HepG2 (cell line): ENCODE data around the gene C14orf119. TPM values are rescaled to one million over a fixed set of nuclear protein-coding genes. Genes with fewer than 3 reads are reported as not detected.

ENCODE experiments used
- ATAC-seq: fragments of 200-7000 bp; cut with Tn5 transposase; 3 replicates; pipeline ENCODE4 v1.9.1; 2020; ENCODE audit warnings: mild to moderate bottlenecking, moderate library complexity
- BruUV-seq: library from RNA; stranded (reverse); fragments of 400-500 nt; replicated peaks from 2 replicates; lab custom pipeline; 2021; lab: Mats Ljungman, UMichigan
- CTCF ChIA-PET: fragments of 300-600 bp; formaldehyde crosslinking; extraction: SDS; loops from one replicate; lab custom pipeline; 2021; ENCODE audit warnings: low total read pairs, inconsistent platforms, low intra/inter-chr PET ratio; lab: Yijun Ruan, JAX
- POLR2A ChIA-PET: fragments of 350-600 bp; sonication (Branson Sonifier 250); formaldehyde crosslinking; loops from one replicate; lab custom pipeline; 2020; ENCODE audit warnings: antibody characterized with exemption, inconsistent platforms; lab: Yijun Ruan, JAX
- DNase-seq: peaks from one replicate; pipeline ENCODE4 v3.0.0-alpha.2; 2015; ENCODE audit warnings: low spot score
- FAIRE-seq: peaks from 3 replicates; lab custom pipeline; 2011; peaks lifted over from hg19 to GRCh38; lab: Jason Lieb, UNC
- H2AFZ ChIP-seq: one replicate; pipeline ENCODE4 v1.6.1; 2011; ENCODE audit warnings: low read length, inconsistent platforms
- H3K27ac ChIP-seq: fragments of 300-600 bp; 3 replicates; pipeline ENCODE4 v1.8.0; 2011; ENCODE audit warnings: mixed run types, mild to moderate bottlenecking, mixed read lengths, low read length, inconsistent platforms; ENCODE audit not compliant: insufficient read depth; ENCODE audit errors: extremely low read length
- H3K27me3 ChIP-seq, 2 experiments: fragments of 200-600 bp in 1 of 2; 2 replicates in 1 of 2; 3 replicates in 1 of 2; pipeline versions ENCODE4 v1.6.0 to v1.8.0; 2011; ENCODE audit warnings: low read length in 2 of 2, mild to moderate bottlenecking in 2 of 2, moderate library complexity in 2 of 2, inconsistent platforms in 1 of 2; ENCODE audit not compliant: insufficient read depth in 2 of 2, control insufficient read depth in 1 of 2
- H3K36me3 ChIP-seq, 2 experiments: fragments of 200-600 bp in 1 of 2; replicated peaks in 1 of 2; 2 replicates in 1 of 2; 3 replicates in 1 of 2; pipeline versions ENCODE4 v1.5.1 to v1.8.0; 2011; ENCODE audit warnings: low read length in 2 of 2, inconsistent platforms in 1 of 2; ENCODE audit not compliant: insufficient read depth in 2 of 2, control insufficient read depth in 1 of 2
- H3K4me1 ChIP-seq: 2 replicates; pipeline ENCODE4 v1.5.1; 2012; ENCODE audit warnings: low read length, inconsistent platforms; ENCODE audit not compliant: insufficient read depth
- H3K4me2 ChIP-seq: 2 replicates; pipeline ENCODE4 v1.6.0; 2011; ENCODE audit warnings: low read depth, low read length, inconsistent platforms
- H3K4me3 ChIP-seq, 3 experiments: fragments of 200-600 bp in 1 of 3; sonication (generic), shearing (Covaris generic) in 1 of 3; replicated peaks in 1 of 3; 2 replicates each; pipeline ENCODE4 v1.5.1; 2011 to 2016; ENCODE audit warnings: low read length in 3 of 3, inconsistent platforms in 2 of 3, low read depth in 2 of 3, mild to moderate bottlenecking in 2 of 3, control low read depth in 1 of 3, mixed read lengths in 1 of 3; ENCODE audit not compliant: insufficient read depth in 1 of 3
- H3K79me2 ChIP-seq: one replicate; pipeline ENCODE4 v1.6.1; 2011; ENCODE audit warnings: low read length, inconsistent platforms; ENCODE audit not compliant: insufficient read depth
- H3K9ac ChIP-seq: 2 replicates; pipeline ENCODE4 v1.6.0; 2011; ENCODE audit warnings: mild to moderate bottlenecking, low read depth, low read length, inconsistent platforms; ENCODE audit not compliant: insufficient read depth
- H3K9me3 ChIP-seq: 2 replicates; pipeline ENCODE4 v1.5.1; 2012; ENCODE audit warnings: mild to moderate bottlenecking, low read length
- H4K20me1 ChIP-seq: 2 replicates; pipeline ENCODE4 v1.6.0; 2011; ENCODE audit warnings: inconsistent platforms, mild to moderate bottlenecking, low read length, moderate library complexity; ENCODE audit not compliant: insufficient read depth
- HNF1A ChIP-seq, 2 experiments: sonication (generic) in 1 of 2; formaldehyde crosslinking in 1 of 2; IDR thresholded peaks; 2 replicates each; pipeline versions ENCODE4 v1.4.0 to v1.6.1; 2016 to 2020; ENCODE audit warnings: borderline replicate concordance in 1 of 2, low read depth in 1 of 2, mild to moderate bottlenecking in 1 of 2, missing genetic modification reagents in 1 of 2
- ZNF207 ChIP-seq: fragments of 450-650 bp; IDR thresholded peaks from 2 replicates; pipeline ENCODE4 v1.6.1; 2016; ENCODE audit warnings: antibody characterized with exemption, borderline replicate concordance
- WGBS: methylation state at CpG from one replicate; pipeline ENCODE4 v1.1.6; 2017; ENCODE audit warnings: low lambda C conversion rate; 5-methylcytosine and 5-hydroxymethylcytosine counted together
- in situ Hi-C: cut with HindIII; loops from 2 replicates; pipeline ENCODE4 v1.10.0; 2017; ENCODE audit warnings: low pct_unique_long_range_greater_than_20kb; ENCODE audit not compliant: extremely low pct_ligation_motif_present
- intact Hi-C: fragments of 100-400 bp; cut with micrococcal nuclease; formaldehyde crosslinking; loops from one replicate; pipeline ENCODE4 v1.10.0; 2022; ENCODE audit not compliant: unreplicated experiment
- polyA plus RNA-seq, 8 experiments: library from polyadenylated mRNA; depleted of rRNA in 3 of 8; stranded (reverse) in 7 of 8; unstranded in 1 of 8; fragments of >200 nt; fragmentation: Illumina TruSeq in 4 of 8; extraction: Trizol in 4 of 8; gene quantifications; 2 replicates each; pipeline versions ENCODE4 v1.2.1 to v1.2.3, GENCODE V29; 2011 to 2016; ENCODE audit warnings: low read depth in 4 of 8, missing spikeins in 1 of 8, mixed read lengths in 1 of 8; ENCODE audit not compliant: insufficient read depth in 1 of 8
- total RNA-seq, 5 experiments: library from RNA; depleted of rRNA; stranded (reverse); fragments of >200 nt; fragmentation: Illumina TruSeq; extraction: Trizol; gene quantifications; 2 replicates each; pipeline ENCODE4 v1.2.3, GENCODE V29; 2016; ENCODE audit warnings: low read depth in 1 of 5
- TF ChIP-seq, protein P1 (sequence below): sonication (generic); formaldehyde crosslinking; IDR thresholded peaks from 2 replicates; pipeline ENCODE4 v1.8.0; 2023; ENCODE audit warnings: mild to moderate bottlenecking, missing genetic modification reagents

The C14orf119 gene
- total and polyA plus RNA-seq, 2 of the 13 experiments (the other 11 are each of a cell fraction or from before 2014, with no cell fraction given), result 117 to 206 TPM

GRCh38 chr14:23146351-23146910 lies 51.1 kb downstream of the C14orf119 start:
- POLR2A ChIA-PET, result no interaction called here
- Histone ChIP-seq H2AFZ (no peak overlapping the region), H3K27me3 (peaks cover 8 to 35% of the 10 kb centered on the region in 2 experiments; a peak in 4 of 5 replicates), H3K4me1 (no peaks in the 10 kb centered on the region), H3K9me3 (no peaks in the 10 kb centered on the region), H3K4me2 (no peak overlapping the region), H4K20me1 (no peaks in the 10 kb centered on the region), H3K9ac (no peak overlapping the region), H3K36me3 (no peaks in the 10 kb centered on the region), H3K27ac (no peak overlapping the region), H3K79me2 (no peaks in the 10 kb centered on the region), H3K4me3 (no peak overlapping the region)
- TF ChIP-seq HNF1A (IDR thresholded peaks at IDR 0.05; ENCODE audit: low read depth) (no peak), HNF1A (CRISPR knock-in tag; IDR thresholded peaks at IDR 0.05; ENCODE audit: borderline replicate concordance) (no peak)
- no peak for DNase-seq
- no TSS peak for BruUV-seq
- CTCF ChIA-PET, result no interaction called here
- FAIRE-seq, result no peak
- intact Hi-C loops, result no loop called here
- no peak for ATAC-seq
- 6% methylated on average over 2 of the region's 2 CpGs for WGBS
- in situ Hi-C loops, result no loop called here

GRCh38 chr14:23146980-23147379 lies 51.7 kb downstream of the C14orf119 start:
- TF ChIP-seq ZNF207, result 0 out of 2 replicates have a peak, but pooled peaks have one; percentile 45
- TF ChIP-seq, protein P1, sequence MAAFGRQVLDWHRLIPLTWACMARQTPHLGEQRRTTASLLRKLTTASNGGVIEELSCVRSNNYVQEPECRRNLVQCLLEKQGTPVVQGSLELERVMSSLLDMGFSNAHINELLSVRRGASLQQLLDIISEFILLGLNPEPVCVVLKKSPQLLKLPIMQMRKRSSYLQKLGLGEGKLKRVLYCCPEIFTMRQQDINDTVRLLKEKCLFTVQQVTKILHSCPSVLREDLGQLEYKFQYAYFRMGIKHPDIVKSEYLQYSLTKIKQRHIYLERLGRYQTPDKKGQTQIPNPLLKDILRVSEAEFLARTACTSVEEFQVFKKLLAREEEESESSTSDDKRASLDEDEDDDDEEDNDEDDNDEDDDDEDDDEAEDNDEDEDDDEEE (CRISPR knock-in tag), result no peak
- DNase-seq (no peak), FAIRE-seq (no peak), ATAC-seq (no peak)
- no peak overlapping the region for H3K4me2 ChIP-seq
- POLR2A ChIA-PET, result no interaction called here
- no peak overlapping the region for H3K27ac ChIP-seq
- 21% methylated on average over 4 of the region's 4 CpGs for WGBS
- H3K4me3 ChIP-seq, result no peak overlapping the region
- no peaks in the 10 kb centered on the region for H3K36me3 ChIP-seq
- in situ Hi-C loops, result no loop called here
- peaks cover 8 to 35% of the 10 kb centered on the region in 2 experiments; a peak in 4 of 5 replicates for H3K27me3 ChIP-seq
- CTCF ChIA-PET, result no interaction called here
- H3K9me3 ChIP-seq, result no peaks in the 10 kb centered on the region
- no TSS peak for BruUV-seq
- no peak overlapping the region for H2AFZ ChIP-seq
- intact Hi-C loops, result no loop called here
- H3K79me2 ChIP-seq, result no peaks in the 10 kb centered on the region
- H4K20me1 ChIP-seq, result no peaks in the 10 kb centered on the region
- no peaks in the 10 kb centered on the region for H3K4me1 ChIP-seq
- no peak overlapping the region for H3K9ac ChIP-seq
